Endothelial cell of umbilical vein (primary cell): ENCODE results near the gene NCK1. TPM values are rescaled to one million over a fixed set of nuclear protein-coding genes. Genes with fewer than 3 reads are reported as not detected.

Experiments
- Bru-seq: library from RNA; stranded (reverse); fragments of 400-500 nt; gene quantifications from one replicate; lab custom pipeline; 2021; lab: Mats Ljungman, UMichigan
- BruChase-seq, 2 experiments: library from RNA; stranded (reverse); fragments of 400-500 nt; gene quantifications; one replicate each; lab custom pipeline; 2021; lab: Mats Ljungman, UMichigan
- BruUV-seq: library from RNA; stranded (reverse); fragments of 400-500 nt; replicated peaks from 2 replicates; lab custom pipeline; 2021; lab: Mats Ljungman, UMichigan
- CTCF ChIA-PET: fragments of 300-600, 350-600 bp; sonication (Branson Sonifier 250); formaldehyde crosslinking; loops from one replicate; lab custom pipeline; 2021; ENCODE audit warnings: antibody characterized with exemption, inconsistent platforms; lab: Charles Lee
- POLR2A ChIA-PET: fragments of 300-600, 350-600 bp; sonication (Branson Sonifier 250); formaldehyde crosslinking; loops from one replicate; lab custom pipeline; 2021; ENCODE audit warnings: antibody characterized with exemption, inconsistent platforms; lab: Charles Lee
- DNase-seq: peaks from one replicate; pipeline ENCODE4 v3.0.0-alpha.2; 2011; ENCODE audit warnings: low read depth, low spot score
- FAIRE-seq: peaks from 2 replicates; lab custom pipeline; 2011; peaks lifted over from hg19 to GRCh38; lab: Jason Lieb, UNC
- H2AFZ ChIP-seq: 2 replicates; pipeline ENCODE4 v1.6.0; 2012; ENCODE audit warnings: low read depth, low read length, control low read depth, inconsistent platforms
- H3K27ac ChIP-seq: 2 replicates; pipeline ENCODE4 v1.5.1; 2011; ENCODE audit warnings: low read depth, mild to moderate bottlenecking, control low read depth, low read length, moderate library complexity; ENCODE audit not compliant: insufficient read depth
- H3K27me3 ChIP-seq, 2 experiments: 2 replicates each; pipeline versions ENCODE4 v1.6.0 to v1.6.1; 2011; ENCODE audit warnings: low read length in 2 of 2, mixed read lengths in 1 of 2; ENCODE audit not compliant: control insufficient read depth in 2 of 2, insufficient read depth in 2 of 2
- H3K36me3 ChIP-seq, 2 experiments: 2 replicates in 1 of 2; 3 replicates in 1 of 2; pipeline ENCODE4 v1.5.1; 2011; ENCODE audit warnings: low read length in 2 of 2, mild to moderate bottlenecking in 1 of 2, moderate library complexity in 1 of 2; ENCODE audit not compliant: control insufficient read depth in 2 of 2, insufficient read depth in 2 of 2; ENCODE audit errors: extremely low read depth in 1 of 2
- H3K4me1 ChIP-seq: 3 replicates; pipeline ENCODE4 v1.5.1; 2011; ENCODE audit warnings: mild to moderate bottlenecking, low read length; ENCODE audit not compliant: control insufficient read depth, insufficient read depth; ENCODE audit errors: extremely low read depth
- H3K4me2 ChIP-seq: 2 replicates; pipeline ENCODE4 v1.6.1; 2011; ENCODE audit warnings: low read length, control low read depth, mixed read lengths; ENCODE audit not compliant: insufficient read depth
- H3K4me3 ChIP-seq, 3 experiments: fragments of 200-600 bp in 1 of 3; sonication (generic), shearing (Covaris generic) in 1 of 3; replicated peaks in 1 of 3; 2 replicates each; pipeline ENCODE4 v1.5.1; 2011 to 2016; ENCODE audit warnings: control low read depth in 3 of 3, low read length in 3 of 3, mild to moderate bottlenecking in 2 of 3, inconsistent platforms in 1 of 3, low read depth in 1 of 3, moderate library complexity in 1 of 3; ENCODE audit not compliant: insufficient read depth in 1 of 3
- H3K79me2 ChIP-seq: 2 replicates; pipeline ENCODE4 v1.6.0; 2012; ENCODE audit warnings: low read length, inconsistent platforms; ENCODE audit not compliant: control insufficient read depth, insufficient read depth
- H3K9ac ChIP-seq: replicated peaks from 2 replicates; pipeline ENCODE3; 2011; ENCODE audit warnings: low read length, control low read depth; ENCODE audit not compliant: insufficient read depth; ENCODE audit errors: extremely low read depth
- H3K9me1 ChIP-seq: replicated peaks from 3 replicates; pipeline ENCODE4 v1.6.0; 2011; ENCODE audit warnings: mild to moderate bottlenecking, low read length; ENCODE audit not compliant: control insufficient read depth, insufficient read depth; ENCODE audit errors: extremely low read depth
- H3K9me3 ChIP-seq: replicated peaks from 2 replicates; pipeline ENCODE4 v1.5.1; 2012; ENCODE audit warnings: low read length, inconsistent platforms; ENCODE audit not compliant: control insufficient read depth, insufficient read depth
- H4K20me1 ChIP-seq: replicated peaks from 2 replicates; pipeline ENCODE3; 2011; ENCODE audit warnings: mild to moderate bottlenecking, low read length; ENCODE audit not compliant: control insufficient read depth, insufficient read depth; ENCODE audit errors: extremely low read depth
- EZH2 ChIP-seq: IDR thresholded peaks from 2 replicates; pipeline ENCODE4 v1.6.1; 2012; ENCODE audit warnings: borderline replicate concordance, low read depth, mild to moderate bottlenecking, moderate library complexity, low read length, inconsistent platforms; ENCODE audit not compliant: severe bottlenecking
- GATA2 ChIP-seq: IDR thresholded peaks from 2 replicates; pipeline ENCODE4 v1.7.0; 2011; ENCODE audit warnings: low read depth, mild to moderate bottlenecking, moderate library complexity, mixed read lengths, low read length; ENCODE audit not compliant: insufficient read length, insufficient read depth
- JUN ChIP-seq: IDR thresholded peaks from 2 replicates; pipeline ENCODE4 v1.6.1; 2011; ENCODE audit warnings: borderline replicate concordance, low read depth; ENCODE audit not compliant: insufficient read length, insufficient read depth
- MYC ChIP-seq: IDR thresholded peaks from one replicate; pipeline ENCODE4 v1.6.1; 2011; ENCODE audit warnings: mild to moderate bottlenecking, low read depth, low read length
- POLR2A ChIP-seq: IDR thresholded peaks from 2 replicates; pipeline ENCODE4 v1.6.1; 2012; ENCODE audit warnings: low read depth, mild to moderate bottlenecking, control low read depth, low read length
- POLR2AphosphoS5 ChIP-seq: IDR thresholded peaks from 2 replicates; pipeline ENCODE4 v1.6.1; 2012; ENCODE audit warnings: low read depth, mild to moderate bottlenecking, control low read depth, low read length, moderate library complexity; ENCODE audit not compliant: insufficient read depth
- dilution Hi-C: fragments of 300-500 bp; cut with MboI; formaldehyde crosslinking; loops from one replicate; pipeline ENCODE4 v1.15.0; 2019; ENCODE audit warnings: low sequenced_read_pairs; ENCODE audit not compliant: extremely low pct_ligation_motif_present
- intact Hi-C: fragments of 100-400 bp; cut with micrococcal nuclease; formaldehyde crosslinking; loops from one replicate; pipeline ENCODE4 v1.10.0; 2022
- long read RNA-seq: library from polyadenylated mRNA; stranded (forward); transcript quantifications from one replicate; pipeline ENCODE4 v2.0.0, GENCODE V29; 2021
- polyA minus RNA-seq, 3 experiments: library from RNA; depleted of rRNA, polyadenylated mRNA; stranded (reverse); fragments of >200 nt; gene quantifications; 1 replicate in 1 of 3; 2 replicates in 2 of 3; pipeline ENCODE4 v1.2.3, GENCODE V29; 2011
- polyA plus RNA-seq, 4 experiments: library from polyadenylated mRNA; depleted of rRNA in 3 of 4; stranded (reverse) in 3 of 4; unstranded in 1 of 4; fragments of >200 nt; gene quantifications; 2 replicates each; pipeline versions ENCODE4 v1.2.1 to v1.2.3, GENCODE V29; 2011 to 2012; ENCODE audit warnings: missing spikeins in 1 of 4
- total RNA-seq: library from RNA; stranded (reverse); gene quantifications from 2 replicates; pipeline ENCODE4 v1.2.3, GENCODE V29; 2021
- TF ChIP-seq, protein P1 (sequence below), 2 donors: IDR thresholded peaks; 1 replicate in 1 of 2; 2 replicates in 1 of 2; pipeline ENCODE4 v1.5.1; 2011; ENCODE audit warnings: low read length in 2 of 2, mild to moderate bottlenecking in 2 of 2, moderate library complexity in 2 of 2, control low read depth in 1 of 2, inconsistent platforms in 1 of 2, low read depth in 1 of 2; ENCODE audit not compliant: insufficient read depth in 1 of 2; ENCODE audit errors: extremely low read depth in 1 of 2

The NCK1 gene
- total RNA-seq (45.1 and 52.2 TPM in 2 replicates), polyA plus RNA-seq (13.6 and 19.3 TPM in 2 replicates), polyA minus RNA-seq (38.0 and 39.3 TPM in 2 replicates), Bru-seq, nascent RNA (percentile 92 among the genes with signal in this experiment), BruChase-seq, experiment 1, labeled RNA remaining after a 6-hour chase (percentile 83 among the genes with signal in this experiment), BruChase-seq, experiment 2, labeled RNA remaining after a 2-hour chase (percentile 85 among the genes with signal in this experiment)
- 38.4 and 41.2 TPM in 2 replicates for polyA plus RNA-seq (2011; cell fraction: cytosol; rRNA removed)
- polyA plus RNA-seq (2011; cell fraction: nucleus; rRNA removed), result 34.6 and 44.7 TPM in 2 replicates
- 40.2 and 49.7 TPM in 2 replicates for polyA plus RNA-seq (2012)
- 23.4 TPM for polyA minus RNA-seq (2011; cell fraction: cytosol; rRNA and poly(A)+ RNA removed)
- 62.4 and 73.0 TPM in 2 replicates for polyA minus RNA-seq (2011; cell fraction: nucleus; rRNA and poly(A)+ RNA removed)
- long read RNA-seq, transcript NCK1-201 (4 exons, 1,937 nt), result major isoform, 47 of 85 reads
- long read RNA-seq, transcript NCK1-207 (4 exons, 1,971 nt), result minor isoform, 16 of 85 reads
- long read RNA-seq, partial matches to known transcripts, result 4 of 85 reads
- long read RNA-seq, other reads (novel, unspliced or antisense), result 13 of 85 reads

- TF ChIP-seq GATA2 (no peak), POLR2A (peak; percentile 91), JUN (no peak), MYC (no peak), POLR2AphosphoS5 (peak; percentile 90), EZH2 (no peak)
- TF ChIP-seq, protein P1, sequence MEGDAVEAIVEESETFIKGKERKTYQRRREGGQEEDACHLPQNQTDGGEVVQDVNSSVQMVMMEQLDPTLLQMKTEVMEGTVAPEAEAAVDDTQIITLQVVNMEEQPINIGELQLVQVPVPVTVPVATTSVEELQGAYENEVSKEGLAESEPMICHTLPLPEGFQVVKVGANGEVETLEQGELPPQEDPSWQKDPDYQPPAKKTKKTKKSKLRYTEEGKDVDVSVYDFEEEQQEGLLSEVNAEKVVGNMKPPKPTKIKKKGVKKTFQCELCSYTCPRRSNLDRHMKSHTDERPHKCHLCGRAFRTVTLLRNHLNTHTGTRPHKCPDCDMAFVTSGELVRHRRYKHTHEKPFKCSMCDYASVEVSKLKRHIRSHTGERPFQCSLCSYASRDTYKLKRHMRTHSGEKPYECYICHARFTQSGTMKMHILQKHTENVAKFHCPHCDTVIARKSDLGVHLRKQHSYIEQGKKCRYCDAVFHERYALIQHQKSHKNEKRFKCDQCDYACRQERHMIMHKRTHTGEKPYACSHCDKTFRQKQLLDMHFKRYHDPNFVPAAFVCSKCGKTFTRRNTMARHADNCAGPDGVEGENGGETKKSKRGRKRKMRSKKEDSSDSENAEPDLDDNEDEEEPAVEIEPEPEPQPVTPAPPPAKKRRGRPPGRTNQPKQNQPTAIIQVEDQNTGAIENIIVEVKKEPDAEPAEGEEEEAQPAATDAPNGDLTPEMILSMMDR (IDR thresholded peaks at IDR 0.05; ENCODE audit: extremely low read depth in 1 of 2, insufficient read depth in 1 of 2, low read depth in 1 of 2, low read length in 2 of 2), result peak in 1 of 2 donors; percentile 23
- dilution Hi-C loops, result no loop called here
These were observed at the start of gene NCK1 for GRCh38 chr3:136861890-136862616. NCK1 (plus strand) TSS chr3:136862208; CDS start chr3:136928002, 65,794 bp downstream.

More at GRCh38 chr3:136861890-136862616, at the start of gene NCK1:
- no TSS peak for BruUV-seq
- H3K4me1 ChIP-seq, result peaks cover 13% of the 10 kb centered on the region
- DNase-seq (peak; percentile 99), FAIRE-seq (peak; percentile 93)
- ChIA-PET POLR2A (interaction anchor here (0.5 to 1.8 kb wide), 16 partner anchors 10 to 110 kb away, joined by 3 to 16 read pairs (median 4); partner anchors contain the start of genes SLC35G2 and STAG1), CTCF (interaction anchor here (0.6 to 6.1 kb wide), 25 partner anchors 8 to 787 kb away, joined by 3 to 62 read pairs (median 4); partner anchors contain the start of genes SLC35G2 and STAG1)
- H3K36me3 ChIP-seq, result no peaks in the 10 kb centered on the region
- intact Hi-C loops, result loop anchor here (1.0 to 5.0 kb wide), 10 partner anchors 23 to 152 kb away; partner anchors contain the start of gene STAG1
- H3K9me3 ChIP-seq, result no peaks in the 10 kb centered on the region
- no peaks in the 10 kb centered on the region for H3K9me1 ChIP-seq
- peak within 1 kb of the TSS; percentile 81 to 96 (median 95) for H3K4me3 ChIP-seq
- peak within 1 kb of the TSS; percentile 83 for H3K27ac ChIP-seq
- H2AFZ ChIP-seq, result peak within 1 kb of the TSS; percentile 92
- peaks cover 50% of the 10 kb centered on the region for H3K79me2 ChIP-seq
- no peaks in the 10 kb centered on the region for H4K20me1 ChIP-seq
- H3K4me2 ChIP-seq, result peak within 1 kb of the TSS; percentile 97
- H3K9ac ChIP-seq, result peak within 1 kb of the TSS; percentile 69
- H3K27me3 ChIP-seq, result no peaks in the 10 kb centered on the region
